Daoy (cell line): ENCODE measurements around the gene GALNT15. TPM values are rescaled to one million over a fixed set of nuclear protein-coding genes. Genes with fewer than 3 reads are reported as not detected.
A peak's percentile ranks its signal among the peaks of the same experiment; 100 is the strongest.

Experiments
- DNase-seq: peaks from one replicate; pipeline ENCODE4 v3.0.0-alpha.2; 2015; ENCODE audit warnings: low read depth
- total RNA-seq: library from RNA; depleted of rRNA; stranded (reverse); fragments of >200 nt; shearing (Covaris generic); gene quantifications from 2 replicates; pipeline ENCODE4 v1.2.3, GENCODE V29; 2014

GALNT15 gene
- total RNA-seq, 1 experiment from 2014 or later = 0.69 TPM

GRCh38 chr3:16150285-16150684 lies 24.2 kb upstream of the GALNT15 start:
- DNase-seq = no peak

GRCh38 chr3:16151109-16151508 lies 23.4 kb upstream of the GALNT15 start:
- no peak for DNase-seq

GRCh38 chr3:16168211-16168610 lies 6.3 kb upstream of the GALNT15 start:
- no peak for DNase-seq

- peak; percentile 67 for DNase-seq
Measured at GRCh38 chr3:16171009-16171408, 3.5 kb upstream of the GALNT15 start.

- DNase-seq = no peak
Measured at GRCh38 chr3:16171825-16172224, 2.7 kb upstream of the GALNT15 start.

- no peak for DNase-seq
Measured at GRCh38 chr3:16173283-16174025, 1.0 kb upstream of the GALNT15 start.

GRCh38 chr3:16174026-16174355 lies 489 bp upstream of the GALNT15 start:
- DNase-seq = no peak

GRCh38 chr3:16174976-16175901 lies 759 bp downstream of the GALNT15 start:
- no peak for DNase-seq

GRCh38 chr3:16176391-16177030 lies 2.0 kb downstream of the GALNT15 start:
- DNase-seq = no peak

GRCh38 chr3:16177382-16177781 lies 2.9 kb downstream of the GALNT15 start:
- DNase-seq = no peak

GRCh38 chr3:16177962-16178627 lies 3.6 kb downstream of the GALNT15 start:
- peak; percentile 81 for DNase-seq

- DNase-seq = no peak
Measured at GRCh38 chr3:16178628-16178988, 4.1 kb downstream of the GALNT15 start.

- no peak for DNase-seq
Measured at GRCh38 chr3:16179261-16179660, 4.8 kb downstream of the GALNT15 start.

GRCh38 chr3:16179771-16180736 lies 5.6 kb downstream of the GALNT15 start:
- DNase-seq = no peak

GRCh38 chr3:16180737-16181134 lies 6.3 kb downstream of the GALNT15 start:
- DNase-seq = no peak

GRCh38 chr3:16181361-16181760 lies 6.9 kb downstream of the GALNT15 start:
- DNase-seq = no peak

GRCh38 chr3:16182183-16182582 lies 7.7 kb downstream of the GALNT15 start:
- no peak for DNase-seq

GRCh38 chr3:16182612-16183011 lies 8.1 kb downstream of the GALNT15 start:
- DNase-seq = no peak

GRCh38 chr3:16183082-16183481 lies 8.6 kb downstream of the GALNT15 start:
- no peak for DNase-seq

- peak; percentile 45 for DNase-seq
Measured at GRCh38 chr3:16183601-16184270, 9.3 kb downstream of the GALNT15 start.
